RWPE2 (cell line): Measurements from ENCODE around the gene SPINK8.

ENCODE experiments used
- ATAC-seq: fragments of 200-7000 bp; cut with Tn5 transposase; 3 replicates; pipeline ENCODE4 v1.9.1; 2021; ENCODE audit warnings: low read depth
- DNase-seq: peaks from one replicate; pipeline ENCODE4 v3.0.0-alpha.2; 2020; ENCODE audit warnings: low spot score
- H3K27ac ChIP-seq: fragments of 450-650 bp; 2 replicates; pipeline ENCODE4 v1.5.1; 2017; ENCODE audit warnings: mild to moderate bottlenecking; ENCODE audit not compliant: poor library complexity, severe bottlenecking
- H3K27me3 ChIP-seq: fragments of 250-450 bp; sonication (Bioruptor Pico); 2 replicates; pipeline ENCODE4 v1.5.1; 2021; ENCODE audit warnings: mild to moderate bottlenecking, moderate library complexity; ENCODE audit not compliant: insufficient read depth, poor library complexity, severe bottlenecking
- H3K36me3 ChIP-seq: fragments of 250-450 bp; sonication (Bioruptor Pico); 2 replicates; pipeline ENCODE4 v1.5.1; 2020; ENCODE audit warnings: low read depth, mild to moderate bottlenecking, moderate library complexity
- H3K4me1 ChIP-seq: fragments of 250-450 bp; sonication (Bioruptor Pico); 2 replicates; pipeline ENCODE4 v1.5.1; 2021; ENCODE audit warnings: mild to moderate bottlenecking, moderate library complexity; ENCODE audit not compliant: insufficient read depth, poor library complexity, severe bottlenecking
- H3K4me3 ChIP-seq: fragments of 250-450 bp; sonication (Bioruptor Pico); 2 replicates; pipeline ENCODE4 v1.5.1; 2021; ENCODE audit warnings: mild to moderate bottlenecking, moderate library complexity; ENCODE audit not compliant: severe bottlenecking
- H3K9me3 ChIP-seq: fragments of 250-450 bp; sonication (Bioruptor Pico); 2 replicates; pipeline ENCODE4 v1.5.1; 2021; ENCODE audit warnings: mild to moderate bottlenecking, moderate library complexity; ENCODE audit not compliant: severe bottlenecking
- TF ChIP-seq, protein P1 (sequence below): fragments of 450-650 bp; IDR thresholded peaks from one replicate; pipeline ENCODE4 v1.5.1; 2017; ENCODE audit warnings: mild to moderate bottlenecking, moderate library complexity; ENCODE audit not compliant: poor library complexity, severe bottlenecking

The SPINK8 gene

DNA sequence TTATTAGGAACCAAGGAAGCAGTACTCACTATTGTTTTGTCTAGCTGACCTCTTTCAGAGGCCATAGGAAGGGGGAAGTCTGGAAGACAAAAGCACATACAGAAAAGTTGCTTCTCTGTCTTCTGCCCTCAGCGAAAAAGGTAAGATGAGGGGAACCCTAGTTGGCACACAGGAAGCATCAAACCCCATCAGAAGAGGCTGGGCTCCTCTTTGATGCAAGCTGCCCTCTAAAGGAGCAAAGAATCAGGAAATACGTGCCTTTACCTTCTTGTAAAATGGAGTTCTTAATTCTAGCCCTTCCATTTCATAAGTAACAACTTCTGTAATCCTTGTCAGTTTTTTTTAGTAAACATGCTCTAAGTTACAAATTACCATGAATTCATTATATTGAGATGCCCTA, 12.5 kb downstream of the SPINK8 start:
- peaks cover 3% of the 10 kb centered on the region for H3K9me3 ChIP-seq
- DNase-seq (no peak), ATAC-seq (no peak)
- no peaks in the 10 kb centered on the region for H3K27me3 ChIP-seq
- no peaks in the 10 kb centered on the region for H3K4me1 ChIP-seq
- no peaks in the 10 kb centered on the region for H3K36me3 ChIP-seq
- H3K27ac ChIP-seq = no peak overlapping the region
- H3K4me3 ChIP-seq = no peak overlapping the region
- TF ChIP-seq, protein P1, sequence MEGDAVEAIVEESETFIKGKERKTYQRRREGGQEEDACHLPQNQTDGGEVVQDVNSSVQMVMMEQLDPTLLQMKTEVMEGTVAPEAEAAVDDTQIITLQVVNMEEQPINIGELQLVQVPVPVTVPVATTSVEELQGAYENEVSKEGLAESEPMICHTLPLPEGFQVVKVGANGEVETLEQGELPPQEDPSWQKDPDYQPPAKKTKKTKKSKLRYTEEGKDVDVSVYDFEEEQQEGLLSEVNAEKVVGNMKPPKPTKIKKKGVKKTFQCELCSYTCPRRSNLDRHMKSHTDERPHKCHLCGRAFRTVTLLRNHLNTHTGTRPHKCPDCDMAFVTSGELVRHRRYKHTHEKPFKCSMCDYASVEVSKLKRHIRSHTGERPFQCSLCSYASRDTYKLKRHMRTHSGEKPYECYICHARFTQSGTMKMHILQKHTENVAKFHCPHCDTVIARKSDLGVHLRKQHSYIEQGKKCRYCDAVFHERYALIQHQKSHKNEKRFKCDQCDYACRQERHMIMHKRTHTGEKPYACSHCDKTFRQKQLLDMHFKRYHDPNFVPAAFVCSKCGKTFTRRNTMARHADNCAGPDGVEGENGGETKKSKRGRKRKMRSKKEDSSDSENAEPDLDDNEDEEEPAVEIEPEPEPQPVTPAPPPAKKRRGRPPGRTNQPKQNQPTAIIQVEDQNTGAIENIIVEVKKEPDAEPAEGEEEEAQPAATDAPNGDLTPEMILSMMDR = no peak

DNA sequence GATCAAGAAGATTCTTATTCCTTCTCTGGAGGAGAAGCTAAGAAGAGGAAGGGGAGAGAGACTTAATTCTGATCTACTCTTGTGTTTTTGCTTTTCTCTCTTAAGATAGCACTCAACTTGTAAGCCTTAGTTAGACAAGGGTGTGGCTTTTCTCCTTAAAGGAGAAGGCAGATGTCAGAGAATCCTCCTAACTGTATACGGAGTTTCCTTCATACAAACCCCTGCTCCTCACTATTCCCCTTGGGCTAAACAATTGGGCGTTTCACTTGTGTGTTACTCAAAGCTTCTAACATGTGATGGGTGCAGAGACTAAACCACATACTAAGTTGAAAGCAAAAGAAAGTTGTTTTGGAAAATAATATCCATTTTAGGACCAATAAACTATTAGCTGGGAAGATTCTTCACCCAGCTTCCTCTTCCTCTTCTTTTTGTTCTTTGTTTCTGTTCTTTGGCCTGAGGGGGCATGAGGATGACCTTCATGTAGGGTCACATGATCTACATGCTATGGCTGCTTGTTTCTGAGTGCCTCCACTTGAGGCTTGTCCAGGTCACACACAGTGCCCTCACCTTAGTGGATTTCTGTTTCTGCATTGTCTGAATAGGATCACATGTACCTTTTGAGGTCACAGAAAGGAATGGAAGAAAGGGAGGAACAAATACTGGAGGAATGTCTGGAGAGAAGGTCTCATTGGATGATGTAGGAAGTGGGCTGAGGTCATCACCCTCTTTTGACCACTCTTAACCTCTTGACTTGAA, 14.6 kb downstream of the SPINK8 start:
- H3K4me1 ChIP-seq = no peaks in the 10 kb centered on the region
- DNase-seq (no peak), ATAC-seq (no peak)

DNA sequence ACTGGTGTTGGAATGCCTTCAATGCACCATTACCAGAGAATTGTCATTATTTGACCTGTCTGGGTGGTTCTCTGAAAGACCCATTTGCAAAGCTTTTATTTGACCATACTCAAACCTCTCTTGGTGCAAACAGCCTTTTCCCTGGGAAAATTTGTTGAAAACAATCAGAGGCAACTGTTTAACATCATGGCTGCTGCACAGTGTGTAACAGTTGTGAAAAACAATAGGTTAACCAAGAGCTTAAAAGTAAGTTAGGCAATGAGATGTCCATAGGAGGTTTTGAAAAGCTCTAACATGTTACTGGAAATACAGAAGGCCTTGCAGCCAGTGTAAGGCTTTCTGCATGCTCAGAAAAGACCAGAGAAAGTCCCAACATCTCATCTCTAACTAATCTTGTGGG, 18.9 kb downstream of the SPINK8 start:
- no peak for ATAC-seq
- no peak overlapping the region for H3K4me3 ChIP-seq
- H3K27ac ChIP-seq = no peak overlapping the region
- TF ChIP-seq, protein P1 = no peak
- no peaks in the 10 kb centered on the region for H3K27me3 ChIP-seq
- no peaks in the 10 kb centered on the region for H3K36me3 ChIP-seq
- no peak for DNase-seq
- H3K4me1 ChIP-seq = no peaks in the 10 kb centered on the region
- H3K9me3 ChIP-seq = peaks cover 8% of the 10 kb centered on the region

More for the DNA sequence above, 14.6 kb downstream of the SPINK8 start:
- H3K27ac ChIP-seq = no peak overlapping the region
- H3K4me3 ChIP-seq = no peak overlapping the region
- H3K27me3 ChIP-seq = no peaks in the 10 kb centered on the region
- TF ChIP-seq, protein P1 = no peak
- H3K9me3 ChIP-seq = peaks cover 8% of the 10 kb centered on the region
- no peaks in the 10 kb centered on the region for H3K36me3 ChIP-seq

DNA sequence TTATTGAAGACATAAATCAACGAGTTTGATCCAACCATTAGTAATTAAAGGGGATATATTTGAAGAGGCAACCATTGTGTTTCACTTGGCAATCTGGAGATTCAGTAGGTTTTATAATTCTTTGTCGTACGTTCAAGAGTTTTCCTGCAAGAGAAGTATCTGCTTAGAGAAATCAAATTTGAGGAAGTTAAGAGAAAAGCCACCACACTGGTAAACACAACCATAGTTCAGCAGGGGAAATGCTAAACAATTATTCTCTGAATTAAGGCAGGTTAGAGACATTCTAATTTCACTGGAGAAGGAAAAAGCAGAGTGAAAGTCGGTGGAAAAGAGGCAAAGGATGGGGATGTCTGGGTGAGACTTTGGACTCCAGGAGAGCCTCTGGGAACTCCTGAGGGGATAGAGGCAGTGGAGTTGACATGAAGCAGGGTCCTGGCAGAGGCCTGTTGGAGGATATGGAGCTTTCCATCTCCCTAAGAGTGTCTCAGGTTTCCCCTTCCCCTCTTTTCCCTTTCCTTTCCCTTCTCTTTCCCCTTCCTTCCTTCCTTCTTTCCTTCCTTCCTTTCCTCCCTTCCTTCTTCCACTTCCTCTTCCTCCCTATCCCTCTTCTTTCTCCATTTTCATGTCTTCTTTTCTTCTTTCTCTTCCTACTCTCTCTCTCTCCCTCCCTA, 26.5 kb downstream of the SPINK8 start:
- Histone ChIP-seq H3K27ac (no peak overlapping the region), H3K4me3 (no peak overlapping the region), H3K4me1 (no peaks in the 10 kb centered on the region), H3K9me3 (no peaks in the 10 kb centered on the region), H3K27me3 (no peaks in the 10 kb centered on the region), H3K36me3 (no peaks in the 10 kb centered on the region)
- ATAC-seq (no peak), DNase-seq (no peak)
- TF ChIP-seq, protein P1 = no peak

DNA sequence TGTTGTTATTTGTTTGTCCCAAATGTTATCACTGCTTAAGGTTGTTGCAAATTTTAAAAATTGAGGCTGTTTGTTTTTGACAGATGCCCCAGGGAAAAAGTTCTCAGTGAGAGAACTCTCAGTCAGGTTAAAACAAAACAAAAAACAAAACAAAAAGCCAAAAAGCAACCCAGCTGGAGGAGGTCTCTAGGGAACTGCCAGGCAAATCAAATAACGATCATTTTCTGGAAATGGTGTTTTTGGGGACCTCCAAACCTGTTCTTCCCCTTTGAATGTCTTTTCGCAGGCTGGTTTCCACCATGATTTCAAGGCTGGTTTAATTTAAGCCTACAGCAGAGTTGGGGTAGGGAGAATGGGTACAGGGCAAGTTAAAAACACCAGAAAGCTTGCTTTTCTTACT, 27.2 kb downstream of the SPINK8 start:
- Histone ChIP-seq H3K27ac (no peak overlapping the region), H3K27me3 (no peaks in the 10 kb centered on the region), H3K9me3 (no peaks in the 10 kb centered on the region), H3K36me3 (no peaks in the 10 kb centered on the region), H3K4me3 (no peak overlapping the region), H3K4me1 (no peaks in the 10 kb centered on the region)
- DNase-seq = no peak
- TF ChIP-seq, protein P1 = no peak
- no peak for ATAC-seq
